HL-60 (cell line): ENCODE measurements around the gene RELCH.

ENCODE experiments used
- DNase-seq, 2 experiments: peaks; one replicate each; pipeline ENCODE4 v3.0.0-alpha.2; 2010 to 2020; ENCODE audit warnings: low read depth in 1 of 2, low spot score in 1 of 2
- H3K27ac ChIP-seq: fragments of 250-450 bp; sonication (Bioruptor Pico); replicated peaks from 2 replicates; pipeline ENCODE4 v1.5.1; 2020; ENCODE audit warnings: mild to moderate bottlenecking, moderate library complexity
- H3K27me3 ChIP-seq: fragments of 250-450 bp; sonication (Bioruptor Pico); 2 replicates; pipeline ENCODE4 v1.5.1; 2021; ENCODE audit warnings: mild to moderate bottlenecking, moderate library complexity; ENCODE audit not compliant: insufficient read depth, poor library complexity, severe bottlenecking
- H3K4me3 ChIP-seq: replicated peaks from 2 replicates; pipeline ENCODE4 v1.5.1; 2011; ENCODE audit warnings: mild to moderate bottlenecking, control low read depth, low read length; ENCODE audit not compliant: insufficient read depth
- CTCF ChIP-seq: IDR thresholded peaks from one replicate; pipeline ENCODE4 v1.5.1; 2011; ENCODE audit warnings: low read length, control low read depth, inconsistent platforms; ENCODE audit not compliant: insufficient read depth
- GABPA ChIP-seq: IDR thresholded peaks from 2 replicates; pipeline ENCODE4 v1.6.1; 2012; ENCODE audit warnings: low read depth
- POLR2AphosphoS5 ChIP-seq: IDR thresholded peaks from 2 replicates; pipeline ENCODE4 v1.6.1; 2012; ENCODE audit warnings: low read depth
- REST ChIP-seq: IDR thresholded peaks from 2 replicates; pipeline ENCODE4 v1.6.1; 2012; ENCODE audit warnings: low read depth; ENCODE audit not compliant: insufficient replicate concordance
- SPI1 ChIP-seq: IDR thresholded peaks from 2 replicates; pipeline ENCODE4 v1.6.1; 2012; ENCODE audit warnings: low read depth, mild to moderate bottlenecking, borderline replicate concordance

Gene RELCH

GRCh38 chr18:62205824-62206223 is 18.8 kb downstream of the RELCH start:
- Histone ChIP-seq H3K27me3 (no peaks in the 10 kb centered on the region), H3K4me3 (no peak overlapping the region), H3K27ac (no peak overlapping the region)
- TF ChIP-seq GABPA (no peak), CTCF (no peak), REST (no peak), SPI1 (no peak), POLR2AphosphoS5 (no peak)
- no peak for DNase-seq

GRCh38 chr18:62206593-62206992 is 19.5 kb downstream of the RELCH start:
- DNase-seq, result no peak
- H3K4me3 ChIP-seq, result no peak overlapping the region
- H3K27me3 ChIP-seq, result no peaks in the 10 kb centered on the region
- TF ChIP-seq POLR2AphosphoS5 (no peak), GABPA (no peak), SPI1 (no peak), CTCF (no peak), REST (no peak)
- no peak overlapping the region for H3K27ac ChIP-seq

GRCh38 chr18:62209046-62209445 is 22.0 kb downstream of the RELCH start:
- no peak for TF ChIP-seq GABPA
- TF ChIP-seq SPI1, result no peak
- TF ChIP-seq CTCF, result no peak
- no peak for TF ChIP-seq POLR2AphosphoS5
- no peak for TF ChIP-seq REST

More at GRCh38 chr18:62209046-62209445, 22.0 kb downstream of the RELCH start:
- Histone ChIP-seq H3K27me3 (no peaks in the 10 kb centered on the region), H3K4me3 (no peak overlapping the region), H3K27ac (no peak overlapping the region)
- DNase-seq, result peak in 1 of 2 experiments; percentile 33
